CD4-positive, alpha-beta T cell (primary cell): ENCODE data around the gene GMEB2. TPM values are rescaled to one million over a fixed set of nuclear protein-coding genes. Genes with fewer than 3 reads are reported as not detected.
A peak's percentile ranks its signal among the peaks of the same experiment; 100 is the strongest.

Experiments used
- ATAC-seq: fragments of 200-7000 bp; cut with Tn5 transposase; one replicate; pipeline ENCODE4 v1.10.0; 2022; ENCODE audit warnings: mild to moderate bottlenecking; ENCODE audit not compliant: poor library complexity
- CTCF ChIA-PET: fragments of 350-600 bp; sonication (Branson Sonifier 250); formaldehyde crosslinking; loops from one replicate; lab custom pipeline; 2021; ENCODE audit warnings: antibody characterized with exemption, inconsistent platforms; lab: Charles Lee
- POLR2A ChIA-PET: fragments of 350-600 bp; sonication (Branson Sonifier 250); formaldehyde crosslinking; loops from one replicate; lab custom pipeline; 2021; ENCODE audit warnings: antibody characterized with exemption, inconsistent platforms; lab: Charles Lee
- DNase-seq, 14 experiments: peaks; one replicate each; pipeline ENCODE4 v3.0.0-alpha.2; 2013 to 2020; ENCODE audit warnings: mixed read lengths in 2 of 14
- H3K27ac ChIP-seq, 2 donors: one replicate each; pipeline versions ENCODE4 v1.5.1 to v1.7.0; 2013; ENCODE audit warnings: low read length in 2 of 2, low read depth in 1 of 2, mild to moderate bottlenecking in 1 of 2
- H3K27me3 ChIP-seq, 2 experiments: 1 replicate in 1 of 2; 2 replicates in 1 of 2; pipeline versions ENCODE4 v1.6.1 to v1.7.0; 2013; ENCODE audit warnings: low read length in 2 of 2, control low read depth in 1 of 2, mild to moderate bottlenecking in 1 of 2, moderate library complexity in 1 of 2; ENCODE audit not compliant: insufficient read depth in 2 of 2, control insufficient read depth in 1 of 2
- H3K36me3 ChIP-seq: one replicate; pipeline ENCODE4 v1.6.1; 2013; ENCODE audit warnings: low read length, control low read depth; ENCODE audit not compliant: insufficient read depth
- H3K4me1 ChIP-seq: one replicate; pipeline ENCODE4 v1.6.1; 2013; ENCODE audit warnings: low read length, control low read depth; ENCODE audit not compliant: insufficient read depth
- H3K4me3 ChIP-seq: one replicate; pipeline ENCODE4 v1.5.1; 2013; ENCODE audit warnings: mild to moderate bottlenecking, low read length, moderate library complexity
- H3K9me3 ChIP-seq, 2 experiments: 1 replicate in 1 of 2; 2 replicates in 1 of 2; pipeline versions ENCODE4 v1.6.1 to v1.7.0; 2013; ENCODE audit warnings: low read length in 2 of 2, mild to moderate bottlenecking in 2 of 2, control low read depth in 1 of 2, moderate library complexity in 1 of 2; ENCODE audit not compliant: control insufficient read depth in 1 of 2, insufficient read depth in 1 of 2
- H3K27ac Mint-ChIP-seq: one replicate; pipeline ENCODE4 v1.8.0; 2020; ENCODE audit warnings: mixed read lengths
- H3K27me3 Mint-ChIP-seq: one replicate; pipeline ENCODE4 v1.8.0; 2021; ENCODE audit warnings: mixed read lengths
- H3K36me3 Mint-ChIP-seq: one replicate; pipeline ENCODE4 v1.8.0; 2021; ENCODE audit warnings: low read depth, mixed read lengths
- H3K4me1 Mint-ChIP-seq: one replicate; pipeline ENCODE4 v1.8.0; 2021; ENCODE audit warnings: low read depth, mixed read lengths
- H3K4me3 Mint-ChIP-seq: one replicate; pipeline ENCODE4 v1.8.0; 2020; ENCODE audit warnings: mild to moderate bottlenecking, mixed read lengths
- H3K9me3 Mint-ChIP-seq: one replicate; pipeline ENCODE4 v1.8.0; 2020; ENCODE audit warnings: mixed read lengths
- intact Hi-C, 2 experiments: fragments of 100-400 bp; cut with DNase I in 1 of 2; cut with micrococcal nuclease in 1 of 2; formaldehyde crosslinking; loops; one replicate each; pipeline versions ENCODE4 v1.15.1 to v1.9.0; 2023 to 2025; cut with DNase I, micrococcal nuclease
- total RNA-seq, 174 experiments: library from RNA in 2 of 174; stranded (reverse) in 2 of 174; gene quantifications; one replicate each; pipeline ENCODE4 v1.2.3 and lab custom pipeline; 2021 to 2026
- TF ChIP-seq, protein P1 (sequence below): fragments of 200-600 bp; IDR thresholded peaks from one replicate; pipeline ENCODE4 v1.8.0; 2022; ENCODE audit warnings: antibody characterized with exemption, mild to moderate bottlenecking

GMEB2 gene
- total RNA-seq, 2 experiments from 2014 or later, result 32.9 to 34.0 TPM

DNA sequence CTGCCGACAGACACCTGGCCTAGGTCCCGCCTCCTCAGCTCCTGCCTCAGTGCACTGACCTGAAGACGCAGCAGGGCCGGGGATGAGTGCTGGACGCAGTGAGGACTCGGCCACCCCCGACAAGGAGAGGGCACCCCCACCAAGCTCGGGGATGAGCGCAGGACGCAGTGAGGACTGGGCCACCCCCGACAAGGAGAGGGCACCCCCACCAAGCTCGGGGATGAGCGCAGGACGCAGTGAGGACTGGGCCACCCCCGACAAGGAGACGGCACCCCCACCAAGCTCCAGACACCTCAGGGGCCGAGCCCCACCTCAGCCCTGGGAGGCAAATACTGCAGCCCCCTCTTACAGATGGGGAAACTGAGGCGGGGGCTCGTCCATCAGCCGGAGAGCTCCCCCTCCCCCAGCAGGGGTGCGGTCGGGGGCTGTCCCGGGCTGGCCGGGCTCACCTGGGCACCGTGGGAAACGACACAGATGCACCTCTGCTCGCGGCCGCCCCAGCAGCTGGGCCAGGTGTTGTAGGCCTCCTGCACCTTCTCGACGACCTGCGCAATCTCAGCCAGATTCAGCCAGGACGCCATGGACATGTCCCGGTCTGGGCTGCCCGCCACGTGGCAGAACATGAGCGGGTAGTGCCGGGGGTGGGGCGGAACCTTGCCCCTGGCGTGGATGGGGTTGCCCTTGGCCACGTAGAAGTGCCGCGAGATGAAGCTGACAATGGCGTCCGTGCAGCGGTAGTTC, 60.3 kb downstream of the GMEB2 start:
- Histone ChIP-seq H3K4me3 (no peak overlapping the region), H3K9me3 (peaks cover 0 to 3% of the 10 kb centered on the region in 2 experiments), H3K4me1 (peaks cover 32% of the 10 kb centered on the region), H3K36me3 (peaks cover 33% of the 10 kb centered on the region), H3K27me3 (no peaks in the 10 kb centered on the region), H3K27ac (no peak overlapping the region)
- Mint-ChIP-seq H3K27me3 (no peaks in the 10 kb centered on the region), H3K4me3 (peak overlapping the region; percentile 30), H3K27ac (no peak overlapping the region), H3K9me3 (no peaks in the 10 kb centered on the region), H3K36me3 (no peaks in the 10 kb centered on the region), H3K4me1 (peaks cover 16% of the 10 kb centered on the region)
- intact Hi-C loops, result no loop called here
- ATAC-seq, result no peak
- DNase-seq, result peak in 1 of 14 experiments; percentile 41
- POLR2A ChIA-PET, result interaction anchor here (0.9 to 3.2 kb wide), 5 partner anchors 11 to 174 kb away, joined by 3 to 16 read pairs (median 5); partner anchors contain the start of gene PPDPF
- TF ChIP-seq, protein P1, sequence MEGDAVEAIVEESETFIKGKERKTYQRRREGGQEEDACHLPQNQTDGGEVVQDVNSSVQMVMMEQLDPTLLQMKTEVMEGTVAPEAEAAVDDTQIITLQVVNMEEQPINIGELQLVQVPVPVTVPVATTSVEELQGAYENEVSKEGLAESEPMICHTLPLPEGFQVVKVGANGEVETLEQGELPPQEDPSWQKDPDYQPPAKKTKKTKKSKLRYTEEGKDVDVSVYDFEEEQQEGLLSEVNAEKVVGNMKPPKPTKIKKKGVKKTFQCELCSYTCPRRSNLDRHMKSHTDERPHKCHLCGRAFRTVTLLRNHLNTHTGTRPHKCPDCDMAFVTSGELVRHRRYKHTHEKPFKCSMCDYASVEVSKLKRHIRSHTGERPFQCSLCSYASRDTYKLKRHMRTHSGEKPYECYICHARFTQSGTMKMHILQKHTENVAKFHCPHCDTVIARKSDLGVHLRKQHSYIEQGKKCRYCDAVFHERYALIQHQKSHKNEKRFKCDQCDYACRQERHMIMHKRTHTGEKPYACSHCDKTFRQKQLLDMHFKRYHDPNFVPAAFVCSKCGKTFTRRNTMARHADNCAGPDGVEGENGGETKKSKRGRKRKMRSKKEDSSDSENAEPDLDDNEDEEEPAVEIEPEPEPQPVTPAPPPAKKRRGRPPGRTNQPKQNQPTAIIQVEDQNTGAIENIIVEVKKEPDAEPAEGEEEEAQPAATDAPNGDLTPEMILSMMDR, result no peak
- CTCF ChIA-PET, result interaction anchor here (1.5 to 1.7 kb wide), 2 partner anchors 14 to 29 kb away, joined by 3 read pairs; partner anchors contain the start of gene PTK6

DNA sequence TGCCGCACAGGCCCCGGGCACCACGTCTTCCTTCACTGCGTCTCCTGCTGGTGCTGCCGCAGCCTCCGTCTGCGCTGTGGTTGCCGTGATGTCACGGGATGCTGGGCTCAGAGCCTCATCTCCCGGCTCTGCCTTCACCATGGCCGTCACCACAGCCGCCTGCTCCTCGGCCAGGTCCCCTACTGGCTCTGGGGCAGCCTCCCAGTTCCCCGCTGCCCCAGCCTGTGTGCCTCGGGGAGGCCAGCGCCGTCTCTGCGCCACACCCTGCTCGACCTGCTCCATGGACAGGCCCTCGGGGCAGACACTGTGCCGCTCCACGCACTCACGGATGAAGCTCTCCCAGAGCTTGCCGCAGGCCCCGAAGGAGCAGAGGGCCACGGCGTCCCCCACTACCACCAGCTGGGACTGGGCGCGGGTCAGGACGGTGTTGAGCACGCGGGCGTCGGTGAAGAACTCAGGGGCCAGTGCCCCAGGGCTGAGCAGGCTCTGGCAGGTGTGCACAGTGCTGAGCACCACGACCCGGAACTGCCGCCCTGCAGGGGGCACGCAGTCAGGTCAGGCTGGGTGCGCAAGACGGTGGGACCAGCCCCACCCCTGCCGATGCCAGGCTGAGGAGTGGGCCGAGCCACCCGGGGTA, 61.1 kb downstream of the GMEB2 start:
- Mint-ChIP-seq H3K27me3 (no peaks in the 10 kb centered on the region), H3K4me1 (peaks cover 16% of the 10 kb centered on the region), H3K27ac (no peak overlapping the region), H3K9me3 (no peaks in the 10 kb centered on the region), H3K36me3 (no peaks in the 10 kb centered on the region), H3K4me3 (no peak overlapping the region)
- ATAC-seq (no peak), DNase-seq (no peak)
- Histone ChIP-seq H3K9me3 (peaks cover 0 to 3% of the 10 kb centered on the region in 2 experiments), H3K27ac (no peak overlapping the region), H3K4me1 (peaks cover 32% of the 10 kb centered on the region), H3K36me3 (peaks cover 37% of the 10 kb centered on the region), H3K4me3 (no peak overlapping the region), H3K27me3 (no peaks in the 10 kb centered on the region)
- intact Hi-C loops, result no loop called here
- TF ChIP-seq, protein P1, result no peak
- POLR2A ChIA-PET, result interaction anchor here (0.9 to 2.3 kb wide), 3 partner anchors 13 to 70 kb away, joined by 3 to 8 read pairs (median 3); partner anchors contain the start of gene PPDPF
- CTCF ChIA-PET, result interaction anchor here (1.5 kb wide), 1 partner anchor 28 kb away, joined by 3 read pairs; the partner anchor contains the start of gene PTK6

DNA sequence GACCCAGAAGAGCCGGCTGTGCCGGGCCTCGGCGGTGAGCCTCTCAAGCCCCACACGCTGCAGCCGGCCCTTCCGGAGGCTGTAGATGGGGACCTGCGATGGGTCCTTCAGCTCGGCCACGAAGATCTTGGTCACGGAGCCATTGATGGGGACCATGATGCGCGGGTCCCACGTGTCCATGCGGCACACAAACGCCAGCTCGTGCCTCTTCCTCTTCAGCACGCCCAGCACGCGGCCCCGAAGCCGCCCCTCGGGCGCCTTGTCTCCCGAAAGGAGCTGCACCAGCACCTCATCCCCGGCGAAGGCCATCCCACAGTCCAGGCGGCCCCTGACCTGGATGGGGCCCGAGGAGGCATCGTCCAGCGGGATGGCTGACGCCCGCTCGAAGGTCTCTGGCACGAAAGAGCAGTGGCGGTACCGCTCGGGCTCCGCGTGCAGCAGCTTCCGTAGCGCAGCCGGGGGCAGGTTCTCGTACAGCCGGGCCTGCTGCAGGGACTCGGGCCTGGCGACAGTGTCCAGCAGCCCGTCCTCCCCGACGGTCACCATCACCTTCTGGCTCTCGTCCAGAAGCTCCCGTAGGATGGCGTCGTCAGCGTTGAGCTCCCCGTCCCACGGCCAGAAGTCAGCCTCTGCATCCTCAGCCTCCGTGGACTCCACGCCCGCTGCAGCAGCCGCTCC, 61.7 kb downstream of the GMEB2 start:
- Mint-ChIP-seq H3K36me3 (peaks cover 4% of the 10 kb centered on the region), H3K4me3 (no peak overlapping the region), H3K27ac (no peak overlapping the region), H3K4me1 (peaks cover 16% of the 10 kb centered on the region), H3K27me3 (no peaks in the 10 kb centered on the region), H3K9me3 (no peaks in the 10 kb centered on the region)
- Histone ChIP-seq H3K4me1 (peaks cover 32% of the 10 kb centered on the region), H3K9me3 (peaks cover 0 to 3% of the 10 kb centered on the region in 2 experiments), H3K36me3 (peaks cover 44% of the 10 kb centered on the region), H3K4me3 (no peak overlapping the region), H3K27ac (no peak overlapping the region), H3K27me3 (no peaks in the 10 kb centered on the region)
- TF ChIP-seq, protein P1, result no peak
- intact Hi-C loops, result no loop called here
- ChIA-PET POLR2A (interaction anchor here (1.4 kb wide), 1 partner anchor 13 kb away, joined by 3 read pairs; no protein-coding TSS in a partner anchor), CTCF (no interaction called here)
- DNase-seq (no peak), ATAC-seq (no peak)
